Measurements from ENCODE around the gene DOC2A.

GRCh38 chr16:29993903-29994599 lies 16.8 kb downstream of the DOC2A start:
- TF ChIP-seq POLR2A (IDR thresholded peaks at IDR 0.05; ENCODE audit: low read length): no peak
- no peak for TF ChIP-seq GATA1 (IDR thresholded peaks at IDR 0.05; ENCODE audit: low read depth, low read length)
